A673 (cell line): Measurements from ENCODE around the gene RPL6.

Experiments
- CTCF ChIP-seq: fragments of 300-800, 200-600 bp; sonication (generic); conservative IDR thresholded peaks from 2 replicates; pipeline ENCODE4 v1.5.1; 2017; ENCODE audit warnings: low read depth, mild to moderate bottlenecking, antibody characterized with exemption, low read length, moderate library complexity, mixed read lengths
- EZH2 ChIP-seq: fragments of 200-600 bp; sonication (generic); IDR thresholded peaks from 2 replicates; pipeline ENCODE4 v1.6.1; 2017; ENCODE audit warnings: borderline replicate concordance, low read depth, mild to moderate bottlenecking, mixed read lengths, antibody characterized with exemption, low read length; ENCODE audit not compliant: poor library complexity, severe bottlenecking

GRCh38 chr12:112362310-112362709 is 47.1 kb downstream of the RPL6 start:
- TF ChIP-seq CTCF (no peak), EZH2 (no peak)
